Measurements from ENCODE around the gene KCNMB1.

DNA sequence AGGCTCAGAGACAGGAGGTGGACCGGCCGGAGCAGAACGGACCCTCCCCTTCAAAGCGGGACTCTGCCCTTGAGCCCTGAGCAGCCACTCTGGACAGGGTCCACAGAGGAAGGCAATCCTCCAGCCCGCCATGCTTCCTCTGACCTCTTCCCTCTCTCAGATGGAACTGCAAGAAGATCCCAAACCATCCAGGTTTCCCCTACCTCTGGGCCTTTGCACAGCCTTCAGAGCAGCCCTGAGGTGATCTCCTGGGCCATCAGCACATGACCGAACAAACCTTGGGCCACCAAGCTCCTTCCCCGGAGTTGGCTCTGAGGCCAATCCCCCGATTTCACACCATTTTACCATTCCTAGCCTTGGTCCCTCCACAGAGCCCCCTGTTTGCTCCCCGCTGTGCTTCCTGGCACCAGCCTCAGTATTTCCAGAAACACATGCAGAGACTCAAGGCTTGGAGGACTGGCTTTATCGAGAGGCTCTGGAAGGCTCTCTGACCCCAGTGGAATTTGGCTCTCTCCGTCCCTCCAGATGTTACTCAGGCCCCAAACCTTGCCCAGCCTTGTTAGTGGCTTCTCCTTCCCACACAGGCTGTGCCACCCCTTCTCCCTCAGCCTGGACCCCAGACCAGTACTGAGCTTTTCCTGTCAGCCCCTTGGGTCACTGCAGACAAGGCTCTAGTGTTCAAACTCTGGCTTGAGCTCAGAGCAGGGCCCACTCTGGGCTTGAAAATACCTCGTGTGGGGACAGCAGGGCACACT, 48.6 kb upstream of the KCNMB1 start:
- no peak for TF ChIP-seq POLR2A (IDR thresholded peaks at IDR 0.05)
- TF ChIP-seq EP300 (IDR thresholded peaks at IDR 0.05): no peak
